ENCODE measurements around the gene FGF2.

Gene FGF2

DNA sequence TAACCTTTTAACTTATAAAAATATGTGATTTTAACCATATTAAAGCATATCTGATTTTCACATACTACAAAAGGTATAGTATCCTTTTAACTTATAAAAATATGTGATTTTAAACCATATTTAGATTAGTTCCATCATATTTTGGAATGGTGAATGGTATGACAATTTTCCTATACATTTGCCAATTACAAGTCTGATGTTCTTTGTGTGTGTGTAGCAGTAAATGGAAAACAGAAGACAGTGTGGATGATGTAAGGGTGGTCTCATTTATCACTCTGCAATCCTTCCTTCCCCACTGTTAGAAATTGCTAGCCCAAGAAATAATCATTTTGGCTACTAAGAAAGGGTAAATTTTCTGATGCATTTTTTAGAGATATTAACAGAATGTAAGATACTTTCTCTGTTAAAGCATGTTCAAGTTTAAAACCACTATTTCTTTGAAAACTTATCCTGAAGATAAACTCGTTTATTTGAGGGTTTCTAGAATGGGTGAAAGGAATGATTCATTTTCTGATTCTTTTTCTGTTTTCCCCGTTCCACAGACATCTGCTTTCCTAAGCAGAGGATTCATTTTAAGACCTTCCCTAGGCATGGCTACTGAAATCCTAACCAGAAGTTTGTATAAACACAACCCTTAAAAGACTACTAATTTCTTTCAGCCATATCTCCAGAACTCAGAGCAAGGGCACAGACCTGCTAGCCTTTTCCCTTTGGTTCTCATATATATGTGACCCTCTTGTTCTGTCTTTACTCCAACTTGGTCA, 74.8 kb downstream of the FGF2 start:
- Histone ChIP-seq H3K36me3 (ENCODE audit: low read length) (no peaks in the 10 kb centered on the region), H3K4me2 (ENCODE audit: low read depth, low read length, poor library complexity, severe bottlenecking) (no peak overlapping the region), H3K9ac (ENCODE audit: low read length) (no peak overlapping the region), H3K9me3 (ENCODE audit: insufficient read depth, low read length) (no peaks in the 10 kb centered on the region), H3K79me2 (ENCODE audit: insufficient read depth, low read length) (no peaks in the 10 kb centered on the region), H4K20me1 (ENCODE audit: low read depth, low read length) (no peaks in the 10 kb centered on the region), H3K27me3 (ENCODE audit: low read length) (no peaks in the 10 kb centered on the region), H3K27ac (ENCODE audit: low read depth, low read length) (no peak overlapping the region), H2AFZ (ENCODE audit: low read depth, low read length, severe bottlenecking) (no peak overlapping the region), H3K4me3 (ENCODE audit: insufficient read depth, low read length, poor library complexity, severe bottlenecking) (no peak overlapping the region), H3K9me2 (replicated peaks; ENCODE audit: insufficient read depth, low read length) (no peaks in the 10 kb centered on the region), H3F3A (ENCODE audit: insufficient read depth) (no peaks in the 10 kb centered on the region)
- TF ChIP-seq, protein P1, sequence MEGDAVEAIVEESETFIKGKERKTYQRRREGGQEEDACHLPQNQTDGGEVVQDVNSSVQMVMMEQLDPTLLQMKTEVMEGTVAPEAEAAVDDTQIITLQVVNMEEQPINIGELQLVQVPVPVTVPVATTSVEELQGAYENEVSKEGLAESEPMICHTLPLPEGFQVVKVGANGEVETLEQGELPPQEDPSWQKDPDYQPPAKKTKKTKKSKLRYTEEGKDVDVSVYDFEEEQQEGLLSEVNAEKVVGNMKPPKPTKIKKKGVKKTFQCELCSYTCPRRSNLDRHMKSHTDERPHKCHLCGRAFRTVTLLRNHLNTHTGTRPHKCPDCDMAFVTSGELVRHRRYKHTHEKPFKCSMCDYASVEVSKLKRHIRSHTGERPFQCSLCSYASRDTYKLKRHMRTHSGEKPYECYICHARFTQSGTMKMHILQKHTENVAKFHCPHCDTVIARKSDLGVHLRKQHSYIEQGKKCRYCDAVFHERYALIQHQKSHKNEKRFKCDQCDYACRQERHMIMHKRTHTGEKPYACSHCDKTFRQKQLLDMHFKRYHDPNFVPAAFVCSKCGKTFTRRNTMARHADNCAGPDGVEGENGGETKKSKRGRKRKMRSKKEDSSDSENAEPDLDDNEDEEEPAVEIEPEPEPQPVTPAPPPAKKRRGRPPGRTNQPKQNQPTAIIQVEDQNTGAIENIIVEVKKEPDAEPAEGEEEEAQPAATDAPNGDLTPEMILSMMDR (IDR thresholded peaks at IDR 0.05; ENCODE audit: insufficient read depth, low read length, poor library complexity, severe bottlenecking), result no peak
- TF ChIP-seq EZH2phosphoT487 (conservative IDR thresholded peaks at IDR 0.05; ENCODE audit: low read length), result no peak

DNA sequence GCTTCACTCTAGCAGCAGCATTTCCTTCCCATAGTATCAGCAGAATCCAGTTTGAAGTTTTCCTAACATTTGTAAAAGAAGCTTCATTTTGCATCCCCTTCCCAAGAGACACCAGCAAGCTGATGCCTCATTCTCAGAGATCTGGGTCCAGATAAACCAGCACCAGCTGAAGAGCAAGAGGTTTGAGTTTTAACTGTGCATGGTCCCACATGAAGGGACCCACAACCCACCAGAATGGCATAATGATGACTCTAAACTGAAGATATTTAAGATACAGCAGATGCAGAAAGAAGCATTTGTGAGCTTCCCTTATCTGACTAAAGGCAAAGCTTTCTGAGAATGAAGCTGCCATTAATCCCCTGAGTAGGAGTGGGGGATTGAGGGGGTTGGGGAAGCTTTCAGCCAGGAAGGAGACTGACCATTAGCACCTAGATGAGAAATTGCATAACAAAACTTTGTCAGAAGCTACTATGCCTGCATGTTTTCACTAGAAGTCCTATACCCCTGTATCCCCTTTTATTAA, 77.2 kb downstream of the FGF2 start:
- H3K9me2 ChIP-seq (replicated peaks; ENCODE audit: insufficient read depth, low read length), result no peaks in the 10 kb centered on the region
- no peaks in the 10 kb centered on the region for H3K79me2 ChIP-seq (ENCODE audit: insufficient read depth, low read length)
- H3K9me3 ChIP-seq (ENCODE audit: insufficient read depth, low read length), result no peaks in the 10 kb centered on the region
- H3K27me3 ChIP-seq (ENCODE audit: low read length), result no peaks in the 10 kb centered on the region
- no peak overlapping the region for H3K4me3 ChIP-seq (ENCODE audit: insufficient read depth, low read length, poor library complexity, severe bottlenecking)
- H3K4me2 ChIP-seq (ENCODE audit: low read depth, low read length, poor library complexity, severe bottlenecking), result no peak overlapping the region
- H3K36me3 ChIP-seq (ENCODE audit: low read length), result no peaks in the 10 kb centered on the region
- H4K20me1 ChIP-seq (ENCODE audit: low read depth, low read length), result no peaks in the 10 kb centered on the region
- H3K27ac ChIP-seq (ENCODE audit: low read depth, low read length), result no peak overlapping the region
- H3K9ac ChIP-seq (ENCODE audit: low read length), result no peak overlapping the region
- H3F3A ChIP-seq (ENCODE audit: insufficient read depth), result no peaks in the 10 kb centered on the region
- H2AFZ ChIP-seq (ENCODE audit: low read depth, low read length, severe bottlenecking), result no peak overlapping the region
- TF ChIP-seq EZH2phosphoT487 (conservative IDR thresholded peaks at IDR 0.05; ENCODE audit: low read length), result no peak
- TF ChIP-seq, protein P1 (IDR thresholded peaks at IDR 0.05; ENCODE audit: insufficient read depth, low read length, poor library complexity, severe bottlenecking), result no peak

DNA sequence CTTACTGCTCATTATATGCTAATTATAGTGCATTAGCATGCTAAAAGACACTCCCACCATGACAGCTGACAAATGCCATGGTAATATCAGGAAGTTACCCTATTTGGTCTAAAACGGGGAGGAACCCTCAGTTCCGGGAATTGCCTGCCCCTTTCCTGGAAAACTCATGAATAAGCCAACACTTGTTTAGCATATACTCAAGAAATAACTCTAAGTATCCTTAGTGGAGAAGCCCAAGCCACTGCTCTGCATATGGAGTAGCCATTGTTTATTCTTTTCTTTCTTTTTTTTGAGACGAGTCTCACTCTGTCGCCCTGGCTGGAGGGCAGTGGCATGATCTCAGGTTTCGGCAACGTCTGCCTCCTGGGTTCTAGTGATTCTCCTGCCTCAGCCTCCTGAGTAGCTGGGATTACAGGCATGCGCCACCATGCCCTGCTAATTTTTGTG, 80.3 kb downstream of the FGF2 start:
- Histone ChIP-seq H3K79me2 (ENCODE audit: insufficient read depth, low read length) (no peaks in the 10 kb centered on the region), H3K27ac (ENCODE audit: low read depth, low read length) (no peak overlapping the region), H3K4me3 (ENCODE audit: insufficient read depth, low read length, poor library complexity, severe bottlenecking) (no peak overlapping the region), H3K9ac (ENCODE audit: low read length) (no peak overlapping the region), H3K9me3 (ENCODE audit: insufficient read depth, low read length) (no peaks in the 10 kb centered on the region), H4K20me1 (ENCODE audit: low read depth, low read length) (no peaks in the 10 kb centered on the region), H3K4me2 (ENCODE audit: low read depth, low read length, poor library complexity, severe bottlenecking) (no peak overlapping the region), H3K27me3 (ENCODE audit: low read length) (no peaks in the 10 kb centered on the region), H2AFZ (ENCODE audit: low read depth, low read length, severe bottlenecking) (no peak overlapping the region), H3K9me2 (replicated peaks; ENCODE audit: insufficient read depth, low read length) (no peaks in the 10 kb centered on the region), H3K36me3 (ENCODE audit: low read length) (no peaks in the 10 kb centered on the region), H3F3A (ENCODE audit: insufficient read depth) (no peaks in the 10 kb centered on the region)
- no peak for TF ChIP-seq EZH2phosphoT487 (conservative IDR thresholded peaks at IDR 0.05; ENCODE audit: low read length)
- TF ChIP-seq, protein P1 (IDR thresholded peaks at IDR 0.05; ENCODE audit: insufficient read depth, low read length, poor library complexity, severe bottlenecking), result no peak

Data from SU-DHL-6 (cell line).